Erythroblast (primary cell): Measurements from ENCODE around the gene FMNL3.

ENCODE experiments used
- DNase-seq, 2 experiments: peaks; one replicate each; lab custom pipeline; 2025; lab: John Stamatoyannopoulos, UW
- GATA1 ChIP-seq: IDR thresholded peaks from 2 replicates; pipeline ENCODE4 v1.6.1; 2011; ENCODE audit warnings: low read depth, mild to moderate bottlenecking, control low read depth, low read length, moderate library complexity
- POLR2A ChIP-seq: IDR thresholded peaks from 2 replicates; pipeline ENCODE4 v1.6.1; 2011; ENCODE audit warnings: mild to moderate bottlenecking, low read length

The FMNL3 gene

GRCh38 chr12:49588281-49588680 is 118.9 kb downstream of the FMNL3 start:
- no peak for TF ChIP-seq GATA1
- no peak for TF ChIP-seq POLR2A
- DNase-seq, result no peak

GRCh38 chr12:49587174-49587908 is 119.9 kb downstream of the FMNL3 start:
- TF ChIP-seq POLR2A (no peak), GATA1 (no peak)
- peak in 1 of 2 experiments; percentile 6 for DNase-seq
